Measurements from ENCODE around the gene EIF3F.
A peak's percentile ranks its signal among the peaks of the same experiment; 100 is the strongest.

EIF3F gene

DNA sequence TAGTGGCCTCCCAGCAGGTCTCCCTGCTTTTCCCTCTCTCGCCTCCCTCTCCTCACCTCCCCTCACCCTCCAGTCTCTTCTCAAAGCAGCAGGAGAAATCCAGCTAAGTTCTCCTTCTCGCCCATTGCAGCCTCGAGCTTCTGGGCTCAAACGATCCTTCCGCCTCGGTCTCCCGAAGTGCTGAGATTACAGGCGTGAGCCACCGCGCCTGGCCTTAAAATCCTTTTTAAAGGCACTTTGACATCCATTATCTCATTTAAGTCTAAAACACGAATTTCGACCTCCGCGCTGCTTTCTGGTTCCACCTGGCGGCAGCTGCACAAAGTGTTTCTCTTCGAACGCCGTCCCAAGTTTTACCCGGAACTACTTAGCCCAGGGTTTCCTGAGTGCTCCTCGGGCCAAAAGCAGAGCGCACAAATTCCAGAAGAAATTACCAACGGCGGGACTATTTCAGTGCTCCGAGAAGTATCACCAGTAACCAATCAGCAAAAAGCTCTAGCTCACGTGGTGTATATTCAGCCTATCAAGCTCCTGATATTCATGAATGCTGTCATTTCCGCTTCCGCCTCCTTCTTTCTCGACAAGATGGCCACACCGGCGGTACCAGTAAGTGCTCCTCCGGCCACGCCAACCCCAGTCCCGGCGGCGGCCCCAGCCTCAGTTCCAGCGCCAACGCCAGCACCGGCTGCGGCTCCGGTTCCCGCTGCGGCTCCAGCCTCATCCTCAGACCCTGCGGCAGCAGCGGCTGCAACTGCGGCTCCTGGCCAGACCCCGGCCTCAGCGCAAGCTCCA, at the start of gene EIF3F:
EIF3F (plus strand) TSS at position 570 of the 792 bp plus-strand sequence; CDS start at position 586, 16 bp downstream.
- peak within 1 kb of the TSS; percentile 66; the same call in 1 of the 2 replicates for H3K27ac ChIP-seq
- TF ChIP-seq, protein P1, sequence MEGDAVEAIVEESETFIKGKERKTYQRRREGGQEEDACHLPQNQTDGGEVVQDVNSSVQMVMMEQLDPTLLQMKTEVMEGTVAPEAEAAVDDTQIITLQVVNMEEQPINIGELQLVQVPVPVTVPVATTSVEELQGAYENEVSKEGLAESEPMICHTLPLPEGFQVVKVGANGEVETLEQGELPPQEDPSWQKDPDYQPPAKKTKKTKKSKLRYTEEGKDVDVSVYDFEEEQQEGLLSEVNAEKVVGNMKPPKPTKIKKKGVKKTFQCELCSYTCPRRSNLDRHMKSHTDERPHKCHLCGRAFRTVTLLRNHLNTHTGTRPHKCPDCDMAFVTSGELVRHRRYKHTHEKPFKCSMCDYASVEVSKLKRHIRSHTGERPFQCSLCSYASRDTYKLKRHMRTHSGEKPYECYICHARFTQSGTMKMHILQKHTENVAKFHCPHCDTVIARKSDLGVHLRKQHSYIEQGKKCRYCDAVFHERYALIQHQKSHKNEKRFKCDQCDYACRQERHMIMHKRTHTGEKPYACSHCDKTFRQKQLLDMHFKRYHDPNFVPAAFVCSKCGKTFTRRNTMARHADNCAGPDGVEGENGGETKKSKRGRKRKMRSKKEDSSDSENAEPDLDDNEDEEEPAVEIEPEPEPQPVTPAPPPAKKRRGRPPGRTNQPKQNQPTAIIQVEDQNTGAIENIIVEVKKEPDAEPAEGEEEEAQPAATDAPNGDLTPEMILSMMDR (conservative IDR thresholded peaks at IDR 0.05), result peak; percentile 92

GRCh38 chr11:7941146-7941545, 46.0 kb upstream of the EIF3F start:
- no peak overlapping the region for H3K27ac ChIP-seq
- TF ChIP-seq, protein P1 (conservative IDR thresholded peaks at IDR 0.05), result no peak

- TF ChIP-seq, protein P1 (conservative IDR thresholded peaks at IDR 0.05), result no peak
- H3K27ac ChIP-seq, result no peak within 1 kb of the TSS
Measured at GRCh38 chr11:7941608-7942007, 45.5 kb upstream of the EIF3F start, which contains the start of gene OR10A3. OR10A3 (minus strand) TSS chr11:7941708; CDS start chr11:7939520, 2,188 bp downstream.

DNA sequence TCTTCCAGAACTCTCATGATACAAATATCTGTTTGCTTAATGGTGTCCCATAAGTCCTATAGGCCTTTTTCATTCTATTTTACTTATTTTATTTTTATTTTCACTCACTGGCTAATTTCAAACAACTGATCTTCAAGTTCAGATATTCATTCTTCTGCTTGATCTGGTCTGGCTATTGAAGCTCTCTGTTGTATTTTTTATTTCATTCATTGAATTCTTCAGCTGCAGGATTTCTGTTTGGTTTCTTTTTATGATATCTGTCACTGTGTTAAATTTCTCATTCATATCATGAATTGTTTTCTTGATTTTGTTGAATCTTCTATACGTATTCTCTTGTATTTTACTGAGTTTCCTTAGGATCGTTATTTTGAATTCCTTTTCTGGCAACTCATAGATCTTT, 43.0 kb upstream of the EIF3F start:
- no peak overlapping the region for H3K27ac ChIP-seq
- TF ChIP-seq, protein P1 (conservative IDR thresholded peaks at IDR 0.05), result no peak

GRCh38 chr11:7949934-7950333, 37.2 kb upstream of the EIF3F start:
- H3K27ac ChIP-seq, result no peak overlapping the region
- TF ChIP-seq, protein P1 (conservative IDR thresholded peaks at IDR 0.05), result no peak

- H3K27ac ChIP-seq, result no peak overlapping the region
- TF ChIP-seq, protein P1 (conservative IDR thresholded peaks at IDR 0.05), result no peak
Measured at GRCh38 chr11:7955191-7955590, 31.9 kb upstream of the EIF3F start.

GRCh38 chr11:7964261-7964660, 22.9 kb upstream of the EIF3F start:
- TF ChIP-seq, protein P1 (conservative IDR thresholded peaks at IDR 0.05), result no peak
- H3K27ac ChIP-seq, result no peak overlapping the region

Data from VCaP (cell line).